ENCODE measurements around the gene MTMR11.

GRCh38 chr1:149963358-149963757 is 26.7 kb upstream of the MTMR11 start:
- no peak for TF ChIP-seq POLR2AphosphoS5 (IDR thresholded peaks at IDR 0.05; ENCODE audit: borderline replicate concordance, low read depth, low read length)
- TF ChIP-seq EZH2 (IDR thresholded peaks at IDR 0.05), result no peak

Data from SK-N-MC (cell line).